Activated CD4-positive, alpha-beta T cell treated with anti-CD3 and anti-CD28 coated beads, Interleukin-2, amount 50 U/mL, for 4 hours (primary cell): ENCODE measurements around the gene ENTPD1.
"Not testable (repeated sequence)": the region's sequence is repeated elsewhere in the genome, so short reads cannot be mapped to it uniquely, and the experiment has no call there.

Source experiments
- DNase-seq, 2 experiments: peaks; one replicate each; pipeline ENCODE4 v3.0.0-alpha.2; 2020

The ENTPD1 gene

GRCh38 chr10:95798096-95798855, 42.3 kb downstream of the ENTPD1 start:
- DNase-seq, result no peak

GRCh38 chr10:95800286-95800685, 44.3 kb downstream of the ENTPD1 start:
- not testable (repeated sequence) for DNase-seq

DNA sequence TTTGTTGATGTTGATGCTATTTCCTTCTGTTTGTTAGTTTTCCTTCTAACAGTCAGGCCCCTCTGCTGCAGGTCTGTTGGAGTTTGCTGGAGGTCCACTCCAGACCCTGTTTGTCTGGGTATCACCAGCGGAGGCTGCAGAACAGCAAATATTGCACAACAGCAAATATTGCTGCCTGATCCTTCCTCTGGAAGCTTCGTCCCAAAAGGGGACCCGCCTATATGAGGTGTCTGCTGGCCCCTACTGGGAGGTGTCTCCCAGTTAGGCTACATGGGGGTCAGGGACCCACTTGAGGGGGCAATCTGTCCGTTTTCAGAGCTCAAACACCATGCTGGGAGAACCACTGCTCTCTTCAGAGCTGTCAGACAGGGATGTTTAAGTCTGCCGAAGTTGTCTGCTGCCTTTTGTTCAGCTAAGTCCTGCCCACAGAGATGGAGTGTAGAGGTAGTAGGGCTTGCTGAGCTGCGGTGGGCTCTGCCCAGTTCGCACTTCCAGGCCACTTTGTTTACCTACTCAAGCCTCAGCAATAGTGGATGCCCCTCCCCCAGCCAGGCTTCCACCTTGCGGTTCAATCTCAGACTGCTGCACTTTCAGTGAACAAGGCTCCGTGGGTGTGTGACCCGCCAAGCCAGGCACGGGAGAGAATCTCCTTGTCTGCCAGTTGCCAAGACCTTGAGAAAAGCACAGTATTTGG, 50.9 kb downstream of the ENTPD1 start:
- not testable (repeated sequence) for DNase-seq

- not testable (repeated sequence) for DNase-seq
Measured at GRCh38 chr10:95808705-95809308, 52.8 kb downstream of the ENTPD1 start.

DNA sequence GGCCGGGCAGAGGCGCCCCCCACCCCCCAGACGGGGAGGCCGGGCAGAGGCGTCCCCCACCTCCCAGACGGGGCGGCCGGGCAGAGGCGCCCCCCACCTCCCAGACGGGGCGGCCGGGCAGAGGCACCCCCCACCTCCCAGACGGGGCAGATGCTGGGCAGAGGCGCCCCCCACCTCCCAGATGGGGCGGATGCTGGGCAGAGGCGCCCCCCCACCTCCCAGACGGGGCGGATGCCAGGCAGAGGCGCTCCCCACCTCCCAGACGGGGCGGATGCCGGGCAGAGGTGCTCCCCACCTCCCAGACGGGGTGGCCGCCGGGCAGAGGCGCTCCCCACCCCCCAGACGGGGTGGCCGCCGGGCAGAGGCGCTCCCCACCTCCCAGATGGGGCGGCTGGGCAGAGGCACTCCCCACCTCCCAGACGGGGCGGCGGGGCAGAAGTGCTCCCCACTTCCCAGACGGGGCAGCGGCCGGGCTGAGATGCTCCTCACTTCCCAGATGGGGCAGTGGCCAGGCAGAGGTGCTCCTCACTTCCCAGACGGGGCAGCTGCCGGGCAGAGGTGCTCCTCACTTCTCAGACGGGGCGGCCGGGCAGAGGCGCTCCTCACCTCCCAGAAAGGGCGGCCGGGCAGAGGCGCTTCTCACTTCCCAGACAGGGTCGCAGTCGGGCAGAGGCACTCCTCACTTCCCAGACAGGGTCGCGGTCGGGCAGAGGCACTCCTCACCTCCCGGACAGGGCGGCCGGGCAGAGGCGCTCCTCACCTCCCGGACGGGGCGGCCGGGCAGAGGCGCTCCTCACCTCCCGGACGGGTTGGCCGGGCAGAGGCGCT, 53.6 kb downstream of the ENTPD1 start:
- DNase-seq, result no peak

DNA sequence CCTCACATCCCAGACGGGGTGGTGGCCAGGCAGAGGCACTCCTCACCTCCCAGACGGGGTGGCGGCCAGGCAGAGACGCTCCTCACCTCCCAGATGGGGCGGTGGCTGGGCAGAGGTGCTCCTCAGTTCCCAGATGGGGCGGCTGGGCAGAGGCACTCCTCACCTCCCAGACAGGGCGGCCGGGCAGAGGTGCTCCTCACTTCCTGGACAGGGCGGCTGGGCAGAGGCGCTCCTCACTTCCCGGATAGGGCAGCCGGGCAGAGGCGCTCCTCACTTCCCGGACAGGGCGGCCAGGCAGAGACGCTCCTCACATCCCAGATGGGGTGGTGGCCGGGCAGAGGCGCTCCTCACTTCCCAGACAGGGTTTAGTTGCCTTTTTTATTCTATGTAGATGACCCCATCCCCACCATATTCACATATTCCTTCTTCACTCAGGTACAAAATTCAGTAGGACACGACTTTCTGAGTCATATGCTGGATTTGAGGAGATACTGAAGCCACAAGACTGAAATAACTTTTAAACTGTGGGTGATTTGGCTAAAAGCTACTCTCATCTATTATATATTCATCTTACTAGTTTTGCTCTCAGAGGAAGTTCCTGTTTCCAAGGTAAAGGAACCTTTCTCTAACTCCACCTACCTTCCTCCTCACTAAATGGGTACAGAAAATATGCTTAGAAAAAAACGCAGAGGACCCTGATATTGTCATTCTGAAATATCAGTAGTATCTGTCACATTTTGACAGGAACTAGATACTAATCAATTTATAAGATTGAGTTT, 54.4 kb downstream of the ENTPD1 start:
- DNase-seq, result no peak

GRCh38 chr10:95813054-95813685, 57.2 kb downstream of the ENTPD1 start:
- DNase-seq, result no peak

DNA sequence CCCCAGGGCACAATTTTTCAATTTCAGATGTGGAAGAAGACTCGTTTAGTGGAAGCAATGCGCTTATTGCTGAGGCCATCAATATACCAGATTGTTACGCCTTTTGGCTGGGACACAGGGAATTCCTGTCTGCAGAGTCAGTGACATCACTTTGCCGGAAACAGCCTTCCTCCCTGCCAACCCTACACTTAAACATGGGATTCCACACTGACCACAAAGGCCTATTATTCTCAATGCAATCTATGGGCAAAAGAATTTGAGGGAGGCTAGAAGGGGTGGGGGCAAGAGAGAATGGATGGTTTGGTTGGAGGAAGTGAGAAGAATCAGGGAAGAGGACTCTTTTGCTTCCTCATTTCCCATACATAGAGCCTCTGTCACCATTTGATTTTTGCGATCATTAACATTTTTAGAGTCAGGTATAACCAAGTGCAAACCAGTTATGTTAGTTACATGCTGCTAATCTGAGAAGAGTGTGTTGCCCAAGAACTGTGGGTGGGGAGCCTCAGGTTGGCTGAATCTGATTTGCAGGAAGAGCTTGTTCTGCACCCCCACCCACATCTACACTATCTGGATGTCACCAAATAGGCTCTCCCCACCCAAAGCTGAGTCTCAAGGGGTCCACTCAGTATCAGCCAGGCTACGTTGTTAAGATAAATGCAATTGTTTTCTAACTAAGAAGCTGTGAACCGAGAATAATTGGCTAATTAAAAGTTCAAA, 58.2 kb downstream of the ENTPD1 start:
- DNase-seq, result no peak

GRCh38 chr10:95815133-95815532, 59.2 kb downstream of the ENTPD1 start:
- DNase-seq, result no peak

GRCh38 chr10:95815701-95816240, 59.8 kb downstream of the ENTPD1 start:
- no peak for DNase-seq

DNA sequence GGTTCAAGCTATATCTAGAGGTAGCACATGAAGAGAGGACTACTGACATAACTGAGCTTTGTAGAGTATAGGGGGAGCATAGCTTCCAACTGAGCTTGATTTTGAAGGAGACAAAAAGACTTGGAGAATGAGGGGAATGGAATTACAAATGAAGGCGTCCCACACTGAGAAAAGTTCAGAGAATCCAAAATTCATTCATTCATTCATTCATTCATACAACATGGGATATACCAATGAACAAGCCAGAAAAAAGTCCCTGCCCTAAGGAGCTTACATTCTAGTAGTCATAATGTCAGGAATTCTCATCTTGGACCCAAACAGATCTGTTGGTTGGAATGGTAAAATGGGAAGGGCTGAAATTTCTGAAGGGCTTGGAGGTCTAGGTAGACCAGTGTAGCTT, 62.0 kb downstream of the ENTPD1 start:
- DNase-seq, result no peak

DNA sequence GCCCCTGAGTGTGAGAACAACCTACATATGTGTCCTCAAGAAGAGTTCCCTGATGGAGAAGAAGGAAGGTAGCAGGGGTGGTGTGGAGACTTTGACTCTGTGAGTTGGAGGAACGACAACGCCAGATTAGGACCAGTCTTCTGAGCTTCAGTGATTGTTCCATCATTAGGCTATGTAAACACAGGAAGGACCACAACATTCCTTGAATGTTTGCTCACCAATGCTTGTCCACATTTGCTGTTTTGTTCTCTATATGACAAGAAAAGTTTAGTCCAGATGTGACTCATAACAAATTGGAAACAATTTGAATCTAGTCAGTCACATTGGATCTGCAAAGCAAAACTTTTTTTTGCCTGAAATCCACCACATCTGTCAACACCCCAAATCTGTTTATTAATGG, 62.7 kb downstream of the ENTPD1 start:
- DNase-seq, result no peak

- no peak for DNase-seq
Measured at GRCh38 chr10:95819620-95820329, 63.8 kb downstream of the ENTPD1 start.

GRCh38 chr10:95820363-95820762, 64.4 kb downstream of the ENTPD1 start:
- no peak for DNase-seq

DNA sequence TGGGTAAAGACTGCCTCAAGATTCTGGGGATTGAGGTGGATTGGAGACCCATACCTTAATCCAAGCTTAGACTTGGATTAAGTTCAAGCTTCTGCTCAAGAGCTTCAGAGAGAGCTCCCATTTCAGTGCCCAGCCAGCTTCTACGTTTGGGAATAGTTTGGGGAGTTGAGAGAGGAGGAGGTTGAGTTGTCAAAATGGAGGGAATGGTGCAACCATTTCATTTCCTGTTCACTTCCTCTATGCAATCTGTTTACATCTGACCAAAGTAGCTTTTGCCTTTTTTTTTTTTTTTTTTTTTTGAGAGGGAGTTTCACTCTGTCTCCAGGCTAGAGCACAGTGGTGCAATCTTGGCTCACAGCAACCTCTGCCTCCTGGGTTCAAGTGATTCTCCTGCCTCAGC, 65.8 kb downstream of the ENTPD1 start:
- no peak for DNase-seq

DNA sequence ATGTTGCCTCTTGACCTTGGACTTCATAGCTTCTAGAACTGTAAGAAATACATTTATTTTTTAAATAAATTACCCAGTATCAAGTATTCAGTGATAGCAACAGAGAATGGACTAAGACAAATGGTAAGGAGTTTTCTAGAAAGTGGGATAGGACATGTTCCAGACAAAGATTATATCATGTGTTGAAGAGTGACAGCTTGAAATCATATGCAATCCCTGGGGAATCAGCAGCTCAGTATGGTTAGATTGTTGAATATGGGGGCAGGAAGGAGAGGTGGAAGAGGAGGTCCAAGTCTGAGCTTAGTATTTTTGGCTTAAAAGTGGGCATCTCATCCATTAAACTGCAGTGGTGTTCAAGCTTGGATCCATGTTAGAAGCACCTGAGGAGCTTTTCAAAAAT, 74.1 kb downstream of the ENTPD1 start:
- DNase-seq, result no peak

- DNase-seq, result no peak
Measured at GRCh38 chr10:95831076-95831475, 75.1 kb downstream of the ENTPD1 start.

- no peak for DNase-seq
Measured at GRCh38 chr10:95831515-95831914, 75.6 kb downstream of the ENTPD1 start.

GRCh38 chr10:95832216-95833041, 76.5 kb downstream of the ENTPD1 start:
- DNase-seq, result peak; percentile 9 to 23
